Measurements from ENCODE around the gene SLC2A6. TPM values are rescaled to one million over a fixed set of nuclear protein-coding genes. Genes with fewer than 3 reads are reported as not detected.

Gene SLC2A6
- polyA plus RNA-seq, 1 of the 3 experiments (the other 2 are of a cell fraction), result 5.2 TPM

- no peaks in the 10 kb centered on the region for H3K9me3 ChIP-seq
- no peak overlapping the region for H2AFZ ChIP-seq (ENCODE audit: low read depth)
- DNase-seq, result no peak
- H3K27ac ChIP-seq (ENCODE audit: low read depth in 2 of 2, low read length in 1 of 2), result no peak overlapping the region
- H3K4me2 ChIP-seq, result no peak overlapping the region
- WGBS (ENCODE audit: low lambda C conversion rate), result 92% methylated on average over 12 of the region's 22 CpGs
- no peaks in the 10 kb centered on the region for H3K9me2 ChIP-seq
- no peak overlapping the region for H3K4me3 ChIP-seq (ENCODE audit: low read depth in 2 of 2, low read length in 1 of 2)
- no peaks in the 10 kb centered on the region for H3K36me3 ChIP-seq (replicated peaks in 1 of 2; ENCODE audit: control insufficient read depth in 1 of 2, insufficient read depth in 2 of 2, low read length in 1 of 2)
- no peaks in the 10 kb centered on the region for H4K20me1 ChIP-seq (ENCODE audit: insufficient read depth)
- H3K4me1 ChIP-seq (ENCODE audit: control insufficient read depth in 1 of 2, insufficient read depth in 2 of 2, low read depth in 1 of 2, low read length in 1 of 2), result no peaks in the 10 kb centered on the region; a peak in 1 of 4 replicates
- no peaks in the 10 kb centered on the region for H3K27me3 ChIP-seq (ENCODE audit: insufficient read depth)
- TF ChIP-seq MEF2A (IDR thresholded peaks at IDR 0.05; ENCODE audit: borderline replicate concordance, low read depth), result no peak
- no peak for TF ChIP-seq MXI1 (IDR thresholded peaks at IDR 0.05; ENCODE audit: low read depth, low read length)
- TF ChIP-seq PBX3 (IDR thresholded peaks at IDR 0.05), result no peak
- TF ChIP-seq RAD21 (IDR thresholded peaks at IDR 0.05; ENCODE audit: low read length), result no peak
- no peak for TF ChIP-seq ZBTB33 (IDR thresholded peaks at IDR 0.05; ENCODE audit: borderline replicate concordance, low read depth)
- ChIA-PET CTCF (interaction anchor here (1.6 kb wide), 1 partner anchor 28 kb away, joined by 4 read pairs; no protein-coding TSS in a partner anchor), POLR2A (no interaction called here)
- H3F3A ChIP-seq (replicated peaks; ENCODE audit: insufficient read depth), result no peaks in the 10 kb centered on the region
- H3K9ac ChIP-seq, result no peak overlapping the region
- H3K79me2 ChIP-seq (ENCODE audit: insufficient read depth), result no peaks in the 10 kb centered on the region
Observed at GRCh38 chr9:133425049-133425632, 53.8 kb downstream of the SLC2A6 start.

- Histone ChIP-seq H3K4me2 (no peak overlapping the region), H3K27ac (ENCODE audit: low read depth in 2 of 2, low read length in 1 of 2) (no peak overlapping the region), H3F3A (replicated peaks; ENCODE audit: insufficient read depth) (no peaks in the 10 kb centered on the region), H3K79me2 (ENCODE audit: insufficient read depth) (no peaks in the 10 kb centered on the region), H3K9me2 (no peaks in the 10 kb centered on the region), H3K36me3 (replicated peaks in 1 of 2; ENCODE audit: control insufficient read depth in 1 of 2, insufficient read depth in 2 of 2, low read length in 1 of 2) (no peaks in the 10 kb centered on the region), H3K27me3 (ENCODE audit: insufficient read depth) (no peaks in the 10 kb centered on the region), H4K20me1 (ENCODE audit: insufficient read depth) (no peaks in the 10 kb centered on the region), H3K9ac (no peak overlapping the region), H2AFZ (ENCODE audit: low read depth) (no peak overlapping the region), H3K4me1 (ENCODE audit: control insufficient read depth in 1 of 2, insufficient read depth in 2 of 2, low read depth in 1 of 2, low read length in 1 of 2) (peaks cover 0 to under 1% of the 10 kb centered on the region in 2 experiments; a peak in 1 of 4 replicates), H3K4me3 (ENCODE audit: low read depth in 2 of 2, low read length in 1 of 2) (no peak overlapping the region), H3K9me3 (no peaks in the 10 kb centered on the region)
- ChIA-PET POLR2A (no interaction called here), CTCF (no interaction called here)
- no peak for TF ChIP-seq CTCF (IDR thresholded peaks at IDR 0.05)
- TF ChIP-seq NFIC (IDR thresholded peaks at IDR 0.05; ENCODE audit: borderline replicate concordance), result no peak
- no peak for TF ChIP-seq RAD21 (IDR thresholded peaks at IDR 0.05; ENCODE audit: low read length)
- no peak for TF ChIP-seq GABPA (IDR thresholded peaks at IDR 0.05; ENCODE audit: low read depth)
- TF ChIP-seq TAF1 (IDR thresholded peaks at IDR 0.05; ENCODE audit: borderline replicate concordance, low read depth, low read length), result no peak
- TF ChIP-seq IRF3 (IDR thresholded peaks at IDR 0.05; ENCODE audit: low read depth, low read length), result no peak
- TF ChIP-seq SIN3A (IDR thresholded peaks at IDR 0.05; ENCODE audit: borderline replicate concordance, low read depth, low read length), result no peak
- no peak for TF ChIP-seq RFX5 (IDR thresholded peaks at IDR 0.05; ENCODE audit: low read length)
- no peak for TF ChIP-seq FOSL2 (IDR thresholded peaks at IDR 0.05; ENCODE audit: borderline replicate concordance, low read depth)
- TF ChIP-seq EP300 (IDR thresholded peaks at IDR 0.05; ENCODE audit: borderline replicate concordance in 1 of 2, low read depth in 1 of 2, low read length in 1 of 2), result no peak
- no peak for TF ChIP-seq ZBTB33 (IDR thresholded peaks at IDR 0.05; ENCODE audit: borderline replicate concordance, low read depth)
- no peak for TF ChIP-seq RXRA (IDR thresholded peaks at IDR 0.05; ENCODE audit: borderline replicate concordance, low read depth)
- TF ChIP-seq MXI1 (IDR thresholded peaks at IDR 0.05; ENCODE audit: low read depth, low read length), result no peak
- TF ChIP-seq USF1 (IDR thresholded peaks at IDR 0.05; ENCODE audit: borderline replicate concordance, low read depth), result no peak
- WGBS (ENCODE audit: low lambda C conversion rate), result 98% methylated on average over 7 of the region's 12 CpGs
- DNase-seq, result no peak
Observed at GRCh38 chr9:133424187-133424586, 54.7 kb downstream of the SLC2A6 start.

Measured in SK-N-SH (cell line).